Measurements from ENCODE around the gene GAL3ST1.
"Not testable (repeated sequence)": the region's sequence is repeated elsewhere in the genome, so short reads cannot be mapped to it uniquely, and the experiment has no call there.

GAL3ST1 gene

DNA sequence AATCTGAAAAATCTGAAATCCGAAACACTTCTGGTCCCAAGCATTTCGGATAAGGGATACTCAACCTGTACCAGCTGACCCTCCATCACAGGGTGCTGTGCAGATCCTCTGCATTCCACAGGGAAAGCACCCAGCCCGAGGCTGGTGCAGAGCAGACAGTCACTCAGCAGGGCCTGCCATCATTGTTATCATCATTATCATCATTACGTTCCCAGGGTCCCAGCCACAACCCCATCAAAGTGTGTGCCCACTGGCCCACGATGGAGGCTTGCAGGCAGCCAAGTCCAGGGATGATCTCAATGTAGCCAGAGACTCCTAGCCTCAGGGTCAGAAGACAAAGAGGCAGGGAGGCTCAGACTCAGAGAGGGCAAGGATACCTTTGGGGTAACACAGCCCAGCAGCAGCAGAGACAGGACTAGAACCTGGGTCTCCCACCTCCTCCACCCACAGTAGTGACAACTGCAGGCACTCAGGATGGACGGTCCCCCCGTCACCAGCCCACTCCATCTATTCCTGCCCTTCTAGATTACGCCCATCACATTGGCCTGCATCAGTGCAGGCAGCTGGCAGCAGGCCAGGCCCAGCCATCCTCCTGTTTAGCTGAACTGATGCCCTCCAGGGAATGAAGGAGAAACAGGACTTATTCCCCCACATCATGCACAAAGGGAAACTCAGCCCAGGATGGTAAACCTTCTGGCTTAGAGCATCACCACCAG lies 10.3 kb downstream of the GAL3ST1 start:
- H3K9me3 ChIP-seq = no peaks in the 10 kb centered on the region
- TF ChIP-seq CTCF (IDR thresholded peaks at IDR 0.05) = no peak
- no peak overlapping the region for H3K4me3 ChIP-seq
- no peak for DNase-seq
- H3K27ac ChIP-seq = no peak overlapping the region
- H3K27me3 ChIP-seq = no peaks in the 10 kb centered on the region
- no peaks in the 10 kb centered on the region for H3K36me3 ChIP-seq
- no peaks in the 10 kb centered on the region for H3K4me1 ChIP-seq
- intact Hi-C loops (cut with DNase I; ENCODE audit: low total_unique reads) = no loop called here

DNA sequence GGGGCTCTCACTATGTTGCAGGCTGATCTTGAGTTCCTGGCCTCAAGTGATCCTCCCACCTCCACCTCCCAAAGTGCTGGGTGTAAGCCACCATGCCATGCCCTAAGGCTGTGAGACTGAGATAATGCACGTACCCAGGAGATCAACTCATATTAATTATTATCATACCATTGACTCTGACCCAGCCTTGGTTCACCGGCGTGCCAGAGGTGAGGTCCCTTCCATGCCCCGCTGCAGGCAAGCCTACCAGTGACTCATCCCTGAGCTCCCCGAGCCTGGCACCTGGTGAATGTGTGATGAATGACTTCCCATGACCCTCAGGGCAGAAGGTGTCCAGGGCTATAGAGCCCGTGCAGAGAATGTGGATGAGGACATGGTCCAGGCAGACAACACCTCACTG lies 12.1 kb downstream of the GAL3ST1 start:
- no peak for TF ChIP-seq CTCF (IDR thresholded peaks at IDR 0.05)
- Histone ChIP-seq H3K27ac (no peak overlapping the region), H3K4me3 (no peak overlapping the region), H3K4me1 (no peaks in the 10 kb centered on the region), H3K9me3 (no peaks in the 10 kb centered on the region), H3K27me3 (no peaks in the 10 kb centered on the region), H3K36me3 (no peaks in the 10 kb centered on the region)
- intact Hi-C loops (cut with DNase I; ENCODE audit: low total_unique reads) = no loop called here
- DNase-seq = no peak

DNA sequence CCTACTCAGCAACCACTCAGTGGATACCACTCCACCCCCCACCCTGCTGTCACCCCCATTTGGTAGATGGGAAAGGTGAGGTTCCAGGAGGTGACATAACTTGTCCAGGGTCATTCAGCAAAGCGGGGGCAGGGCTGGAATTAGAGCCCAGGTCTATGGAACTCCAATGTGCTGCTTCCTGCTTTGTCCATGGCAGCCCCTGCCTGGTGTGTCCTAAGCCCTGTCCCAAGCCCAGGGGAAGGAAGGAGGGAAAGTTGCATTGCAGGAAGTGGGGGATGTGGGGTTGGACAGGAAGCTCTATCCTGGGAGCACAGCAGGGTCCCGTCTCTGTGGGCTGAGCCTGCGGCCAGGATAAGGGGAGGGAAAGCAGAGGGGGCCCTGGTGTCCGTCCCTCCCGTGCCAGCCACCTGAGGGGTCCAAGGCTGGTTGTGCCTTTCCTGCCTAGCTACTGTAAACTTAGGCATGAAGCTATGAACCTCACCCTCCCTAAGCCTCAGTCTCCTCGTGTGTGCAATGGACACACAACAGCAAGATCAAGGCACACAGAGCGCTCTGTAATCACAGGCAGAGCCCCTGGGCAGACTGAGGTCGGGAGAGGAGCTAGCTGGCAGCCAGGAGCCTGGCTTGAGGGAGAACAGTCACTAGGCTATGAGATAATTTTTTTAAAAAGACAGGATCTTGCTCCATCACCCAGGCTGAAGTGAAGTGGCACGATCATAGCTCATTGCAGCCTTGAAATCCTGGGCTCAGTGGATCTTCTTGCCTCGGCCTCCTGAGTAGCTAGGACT lies 12.9 kb downstream of the GAL3ST1 start:
- no peak for DNase-seq
- intact Hi-C loops (cut with DNase I; ENCODE audit: low total_unique reads) = no loop called here
- Histone ChIP-seq H3K27ac (no peak overlapping the region), H3K4me1 (no peaks in the 10 kb centered on the region), H3K9me3 (no peaks in the 10 kb centered on the region), H3K27me3 (no peaks in the 10 kb centered on the region), H3K36me3 (no peaks in the 10 kb centered on the region), H3K4me3 (no peak overlapping the region)
- TF ChIP-seq CTCF (IDR thresholded peaks at IDR 0.05) = no peak

- H3K4me3 ChIP-seq = not testable (repeated sequence)
Measured at GRCh38 chr22:30560643-30561202, 13.7 kb downstream of the GAL3ST1 start.

DNA sequence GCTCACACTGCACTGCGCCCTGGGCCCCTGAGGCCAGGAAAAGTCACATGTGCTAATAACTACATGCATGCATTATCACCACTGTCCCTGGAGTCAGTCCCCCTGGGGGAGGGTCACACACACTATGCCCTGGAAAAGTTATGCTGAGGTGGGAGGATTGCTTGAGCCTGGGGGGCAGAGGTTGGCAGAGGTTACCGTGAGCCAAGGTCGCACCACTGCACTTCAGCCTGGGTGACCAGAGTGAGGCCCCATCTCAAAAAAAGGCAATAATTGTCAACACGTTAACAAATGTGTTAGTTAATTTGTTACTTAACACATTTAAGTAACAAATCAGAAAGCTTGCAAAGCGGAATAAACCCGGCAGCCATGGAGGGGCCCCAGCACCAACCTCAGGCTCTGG lies 14.6 kb downstream of the GAL3ST1 start:
- no peak for DNase-seq
- Histone ChIP-seq H3K36me3 (peaks cover 0 to 12% (median 0%) of the 10 kb centered on the region in 3 donors), H3K9me3 (no peaks in the 10 kb centered on the region), H3K4me1 (no peaks in the 10 kb centered on the region), H3K27ac (no peak overlapping the region), H3K27me3 (no peaks in the 10 kb centered on the region), H3K4me3 (no peak overlapping the region)
- intact Hi-C loops (cut with DNase I; ENCODE audit: low total_unique reads) = no loop called here
- TF ChIP-seq CTCF (IDR thresholded peaks at IDR 0.05) = no peak

More at GRCh38 chr22:30560643-30561202, 13.7 kb downstream of the GAL3ST1 start:
- intact Hi-C loops (cut with DNase I; ENCODE audit: low total_unique reads); H3K4me1 ChIP-seq; H3K27ac ChIP-seq; DNase-seq; H3K9me3 ChIP-seq; H3K36me3 ChIP-seq; H3K27me3 ChIP-seq: not testable (repeated sequence)

DNA sequence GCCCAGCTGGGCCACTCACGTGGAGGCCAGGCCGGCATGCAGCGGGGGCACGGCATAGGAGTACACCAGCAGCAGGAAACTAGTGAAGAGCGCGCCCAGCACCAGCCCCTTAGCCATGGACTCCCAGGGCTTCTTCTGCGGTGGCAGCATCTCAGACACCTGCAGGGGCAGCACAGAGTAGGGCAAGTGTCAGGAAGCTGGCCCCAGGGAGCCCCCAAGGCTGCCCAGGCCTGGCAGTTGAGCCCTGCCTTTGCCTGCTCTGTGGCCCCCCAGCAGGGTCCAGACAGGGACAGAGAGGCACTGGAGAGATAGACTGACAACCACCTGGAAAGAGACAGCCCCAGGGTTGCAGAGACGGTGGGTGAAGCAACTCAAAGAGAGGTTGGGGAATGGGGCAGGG lies 17.2 kb downstream of the GAL3ST1 start:
- Histone ChIP-seq H3K27ac (no peak overlapping the region), H3K4me1 (no peaks in the 10 kb centered on the region), H3K27me3 (no peaks in the 10 kb centered on the region), H3K9me3 (no peaks in the 10 kb centered on the region), H3K4me3 (no peak overlapping the region), H3K36me3 (peaks cover 0 to 16% (median 0%) of the 10 kb centered on the region in 3 donors)
- no peak for DNase-seq
- intact Hi-C loops (cut with DNase I; ENCODE audit: low total_unique reads) = no loop called here
- no peak for TF ChIP-seq CTCF (IDR thresholded peaks at IDR 0.05)

All from tibial artery (tissue), 4 donors.